Activated naive CD4-positive, alpha-beta T cell treated with anti-CD3 and anti-CD28 coated beads, Interleukin-2, amount 50 U/mL, for 16 hours (primary cell): ENCODE measurements around the gene YKT6.
"Not testable (repeated sequence)": the region's sequence is repeated elsewhere in the genome, so short reads cannot be mapped to it uniquely, and the experiment has no call there.

Experiments used
- DNase-seq: peaks from one replicate; pipeline ENCODE4 v3.0.0-alpha.2; 2020

YKT6 gene

GRCh38 chr7:44172803-44173424 lies 27.9 kb upstream of the YKT6 start:
- no peak for DNase-seq

GRCh38 chr7:44173911-44174693 lies 26.7 kb upstream of the YKT6 start:
- no peak for DNase-seq

GRCh38 chr7:44174694-44174948 lies 26.2 kb upstream of the YKT6 start:
- DNase-seq = not testable (repeated sequence)

- DNase-seq = no peak
Measured at GRCh38 chr7:44175730-44176129, 25.0 kb upstream of the YKT6 start.

GRCh38 chr7:44176486-44176885 lies 24.3 kb upstream of the YKT6 start:
- DNase-seq = no peak

GRCh38 chr7:44177570-44178131 lies 23.1 kb upstream of the YKT6 start:
- no peak for DNase-seq

- DNase-seq = no peak
Measured at GRCh38 chr7:44180631-44181030, 20.1 kb upstream of the YKT6 start.

GRCh38 chr7:44182827-44183226 lies 18.0 kb upstream of the YKT6 start:
- DNase-seq = no peak

GRCh38 chr7:44183386-44183785 lies 17.4 kb upstream of the YKT6 start:
- DNase-seq = no peak

GRCh38 chr7:44184206-44184872 lies 16.4 kb upstream of the YKT6 start:
- no peak for DNase-seq

- DNase-seq = no peak
Measured at GRCh38 chr7:44184873-44185446, 15.8 kb upstream of the YKT6 start.

- DNase-seq = no peak
Measured at GRCh38 chr7:44185729-44186128, 15.0 kb upstream of the YKT6 start.

GRCh38 chr7:44186736-44187135 lies 14.0 kb upstream of the YKT6 start:
- no peak for DNase-seq

GRCh38 chr7:44187636-44188416 lies 13.0 kb upstream of the YKT6 start:
- DNase-seq = no peak

- no peak for DNase-seq
Measured at GRCh38 chr7:44188480-44189225, 12.1 kb upstream of the YKT6 start.

- DNase-seq = no peak
Measured at GRCh38 chr7:44189286-44189992, 11.3 kb upstream of the YKT6 start, which contains the start of gene GCK. GCK (minus strand) TSS chr7:44189439; CDS start chr7:44188953, 486 bp downstream.

GRCh38 chr7:44189993-44190872 lies 10.5 kb upstream of the YKT6 start:
- DNase-seq = no peak

GRCh38 chr7:44191171-44191570 lies 9.6 kb upstream of the YKT6 start:
- no peak for DNase-seq

- DNase-seq = no peak
Measured at GRCh38 chr7:44193011-44193802, 7.6 kb upstream of the YKT6 start.
